HL-60/S4 treated with retinoic acid at 250 ng/mL for 4 days and 3 days (cell line): ENCODE measurements around the gene SLC2A14.

Experiments
- in situ Hi-C: fragments of 300-500 bp; cut with MboI; formaldehyde crosslinking; loops from 2 replicates; pipeline ENCODE4 v1.7.0; 2022; ENCODE audit warnings: low sequenced_read_pairs

Gene SLC2A14

GRCh38 chr12:7781274-7781673 lies 91.4 kb downstream of the SLC2A14 start:
- in situ Hi-C loops = no loop called here

GRCh38 chr12:7769999-7770398 lies 102.7 kb downstream of the SLC2A14 start:
- in situ Hi-C loops = no loop called here
